B cell (primary cell): ENCODE results near the gene PLPP4. TPM values are rescaled to one million over a fixed set of nuclear protein-coding genes. Genes with fewer than 3 reads are reported as not detected.

ENCODE experiments used
- ATAC-seq: fragments of 200-7000 bp; cut with Tn5 transposase; one replicate; pipeline ENCODE4 v1.10.0; 2021; ENCODE audit warnings: low read depth, mild to moderate bottlenecking, moderate number of reproducible peaks, moderate library complexity
- CTCF ChIA-PET: fragments of 350-600 bp; sonication (Branson Sonifier 250); formaldehyde crosslinking; loops from one replicate; lab custom pipeline; 2021; ENCODE audit warnings: antibody characterized with exemption, inconsistent platforms; lab: Charles Lee
- POLR2A ChIA-PET: fragments of 350-600 bp; sonication (Branson Sonifier 250); formaldehyde crosslinking; loops from one replicate; lab custom pipeline; 2021; ENCODE audit warnings: antibody characterized with exemption; lab: Charles Lee
- DNase-seq: peaks from one replicate; pipeline ENCODE4 v3.0.0; 2013
- H2AFZ ChIP-seq: 2 replicates; pipeline ENCODE4 v1.6.1; 2012; ENCODE audit warnings: mild to moderate bottlenecking, low read depth, low read length; ENCODE audit not compliant: insufficient read depth, poor library complexity, severe bottlenecking
- H3K27ac ChIP-seq, 2 donors: 1 replicate in 1 of 2; 2 replicates in 1 of 2; pipeline ENCODE4 v1.5.1; 2012 to 2013; ENCODE audit warnings: low read length in 2 of 2, mild to moderate bottlenecking in 2 of 2, moderate library complexity in 1 of 2
- H3K27me3 ChIP-seq, 4 experiments: fragments of 200-600 bp in 1 of 4; sonication (generic) in 1 of 4; replicated peaks in 1 of 4; 1 replicate in 2 of 4; 2 replicates in 2 of 4; pipeline versions ENCODE4 v1.6.1 to v1.7.0; 2013 to 2016; ENCODE audit warnings: low read length in 3 of 4, mild to moderate bottlenecking in 2 of 4, mixed read lengths in 1 of 4, moderate library complexity in 1 of 4; ENCODE audit not compliant: insufficient read depth in 4 of 4, control insufficient read depth in 3 of 4; ENCODE audit errors: control extremely low read depth in 1 of 4
- H3K36me3 ChIP-seq, 2 experiments: replicated peaks in 1 of 2; 1 replicate in 1 of 2; 2 replicates in 1 of 2; pipeline versions ENCODE4 v1.6.1 to v1.7.1; 2013; ENCODE audit warnings: low read length in 1 of 2; ENCODE audit not compliant: insufficient read depth in 2 of 2, control insufficient read depth in 1 of 2; ENCODE audit errors: control extremely low read depth in 1 of 2, extremely low read depth in 1 of 2
- H3K4me1 ChIP-seq, 2 donors: fragments of 200-600 bp in 1 of 2; sonication (generic) in 1 of 2; 1 replicate in 1 of 2; 2 replicates in 1 of 2; pipeline versions ENCODE4 v1.5.1 to v1.6.1; 2013 to 2017; ENCODE audit warnings: low read length in 2 of 2; ENCODE audit not compliant: control insufficient read depth in 2 of 2, insufficient read depth in 2 of 2
- H3K4me2 ChIP-seq: replicated peaks from 2 replicates; pipeline ENCODE3; 2012; ENCODE audit warnings: mild to moderate bottlenecking, low read depth, low read length; ENCODE audit not compliant: poor library complexity, severe bottlenecking
- H3K4me3 ChIP-seq, 5 experiments: fragments of 200-600 bp in 1 of 5; sonication (generic) in 1 of 5; 1 replicate in 3 of 5; 2 replicates in 2 of 5; pipeline versions ENCODE4 v1.5.1 to v1.7.0; 2011 to 2016; ENCODE audit warnings: low read length in 4 of 5, mild to moderate bottlenecking in 4 of 5, low read depth in 2 of 5, control low read depth in 1 of 5, moderate library complexity in 1 of 5; ENCODE audit not compliant: insufficient read depth in 1 of 5; ENCODE audit errors: control extremely low read depth in 1 of 5, extremely low read depth in 1 of 5
- H3K79me2 ChIP-seq: fragments of 200-600 bp; sonication (generic); one replicate; pipeline ENCODE4 v1.6.0; 2016; ENCODE audit warnings: low read length; ENCODE audit not compliant: control insufficient read depth, insufficient read depth
- H3K9ac ChIP-seq: fragments of 200-600 bp; sonication (generic); 2 replicates; pipeline ENCODE4 v1.6.1; 2017; ENCODE audit warnings: mild to moderate bottlenecking, low read length, moderate library complexity
- H3K9me3 ChIP-seq, 3 donors: one replicate each; pipeline versions ENCODE4 v1.6.1 to v1.7.1; 2013; ENCODE audit warnings: low read length in 2 of 3; ENCODE audit not compliant: control insufficient read depth in 2 of 3, insufficient read depth in 1 of 3; ENCODE audit errors: control extremely low read depth in 1 of 3
- H4K20me1 ChIP-seq: 2 replicates; pipeline ENCODE4 v1.6.0; 2012; ENCODE audit warnings: mild to moderate bottlenecking, low read length; ENCODE audit not compliant: insufficient read depth, control insufficient read depth, poor library complexity, severe bottlenecking
- H3K27ac Mint-ChIP-seq: one replicate; pipeline ENCODE4 v1.8.0; 2021; ENCODE audit warnings: mixed read lengths
- H3K27me3 Mint-ChIP-seq: one replicate; pipeline ENCODE4 v1.8.0; 2021; ENCODE audit warnings: mixed read lengths
- H3K4me1 Mint-ChIP-seq: one replicate; pipeline ENCODE4 v1.8.0; 2021; ENCODE audit warnings: mixed read lengths
- H3K4me3 Mint-ChIP-seq: one replicate; pipeline ENCODE4 v1.8.0; 2021; ENCODE audit warnings: mixed read lengths
- H3K9me3 Mint-ChIP-seq: one replicate; pipeline ENCODE4 v1.8.0; 2022; ENCODE audit warnings: mixed read lengths; ENCODE audit not compliant: insufficient read depth
- EZH2 ChIP-seq: IDR thresholded peaks from 2 replicates; pipeline ENCODE4 v1.6.1; 2012; ENCODE audit warnings: borderline replicate concordance, low read depth, mild to moderate bottlenecking, moderate library complexity, low read length; ENCODE audit not compliant: insufficient read depth, poor library complexity, severe bottlenecking
- WGBS: methylation state at CpG from one replicate; pipeline ENCODE4 v1.1.5; 2013; ENCODE audit warnings: missing lambda C conversion rate; ENCODE audit not compliant: insufficient coverage; 5-methylcytosine and 5-hydroxymethylcytosine counted together
- intact Hi-C: fragments of 100-400 bp; cut with micrococcal nuclease; formaldehyde crosslinking; loops from one replicate; pipeline ENCODE4 v1.10.0; 2022
- polyA plus RNA-seq: library from polyadenylated mRNA; depleted of rRNA; stranded (reverse); fragments of >200 nt; gene quantifications from 2 replicates; pipeline ENCODE4 v1.2.3, GENCODE V29; 2012
- total RNA-seq, 2 donors: library from RNA; stranded (reverse); fragments of 120-200 nt in 1 of 2; gene quantifications; 1 replicate in 1 of 2; 2 replicates in 1 of 2; pipeline versions ENCODE4 v1.2.3 to v1.2.4, GENCODE V29; 2013 to 2022
- TF ChIP-seq, protein P1 (sequence below): fragments of 200-600 bp; IDR thresholded peaks from one replicate; pipeline ENCODE4 v1.8.0; 2022; ENCODE audit warnings: antibody characterized with exemption, mild to moderate bottlenecking

Gene PLPP4
- total and polyA plus RNA-seq, 2 donors (not counting 1 experiment from before 2014, with no cell fraction given): not detected

DNA sequence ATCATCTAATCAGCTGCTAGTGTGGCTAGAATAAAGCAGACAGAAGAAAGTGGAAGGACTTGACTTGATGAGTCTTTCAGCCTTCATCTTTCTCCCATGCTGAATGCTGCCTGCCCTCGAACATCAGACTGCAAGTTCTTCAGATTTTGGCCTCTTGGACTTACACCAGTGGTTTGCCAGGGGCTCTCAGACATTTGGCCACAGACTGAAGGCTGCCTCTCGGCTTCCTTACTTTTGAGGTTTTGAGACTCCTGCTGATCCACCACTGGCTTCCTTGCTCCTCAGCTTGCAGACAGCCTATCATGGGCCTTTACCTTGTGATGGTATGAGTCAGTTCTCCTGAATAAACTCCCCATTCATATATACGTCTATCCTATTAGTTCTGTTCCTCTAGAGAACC, 26.0 kb downstream of the PLPP4 start:
- CTCF ChIA-PET: no interaction called here

DNA sequence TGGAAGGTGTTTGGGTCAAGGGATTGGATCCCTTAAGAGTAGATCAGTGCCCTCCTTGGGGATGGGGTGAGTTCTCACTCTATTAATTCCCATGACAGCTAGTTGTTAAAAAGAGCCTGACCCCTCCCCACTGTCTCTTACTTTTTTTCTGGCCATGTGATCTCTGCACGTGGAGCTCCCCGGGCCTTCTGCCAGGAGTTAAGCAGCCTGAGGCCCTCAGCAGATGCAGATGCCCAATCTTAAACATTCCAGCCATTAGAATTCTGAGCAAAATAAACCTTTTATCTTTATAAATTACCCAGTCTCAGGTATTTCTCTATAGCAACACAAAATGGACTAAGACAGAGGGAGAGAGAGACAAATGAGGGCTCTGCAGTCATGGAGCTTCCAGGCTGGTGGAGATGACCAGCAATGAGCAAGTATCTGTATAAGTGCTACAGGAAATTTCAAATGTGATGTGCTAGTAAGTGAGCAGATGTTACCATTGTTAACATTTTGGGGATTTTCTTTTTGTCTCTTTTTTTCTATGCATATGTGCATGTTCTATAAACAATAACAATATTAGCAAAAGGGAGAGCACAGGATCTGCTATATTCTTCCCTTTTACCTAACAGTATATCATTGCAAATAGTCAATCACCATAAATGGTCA, 26.7 kb downstream of the PLPP4 start:
- intact Hi-C loops: no loop called here
- Histone ChIP-seq H3K36me3 (no peaks in the 10 kb centered on the region), H2AFZ (no peak overlapping the region), H3K27ac (no peak overlapping the region), H4K20me1 (no peaks in the 10 kb centered on the region), H3K9ac (no peak overlapping the region), H3K9me3 (peaks cover 0 to 4% (median 0%) of the 10 kb centered on the region in 3 donors), H3K27me3 (peaks cover 0 to 5% (median 0%) of the 10 kb centered on the region in 4 experiments), H3K79me2 (no peaks in the 10 kb centered on the region), H3K4me2 (no peak overlapping the region), H3K4me3 (no peak overlapping the region), H3K4me1 (no peaks in the 10 kb centered on the region)
- 100% methylated on average over 2 of the region's 2 CpGs for WGBS
- DNase-seq (no peak), ATAC-seq (no peak)
- peaks cover 19% of the 10 kb centered on the region for H3K27me3 Mint-ChIP-seq
- no peaks in the 10 kb centered on the region for H3K4me1 Mint-ChIP-seq
- H3K27ac Mint-ChIP-seq: no peak overlapping the region
- TF ChIP-seq, protein P1, sequence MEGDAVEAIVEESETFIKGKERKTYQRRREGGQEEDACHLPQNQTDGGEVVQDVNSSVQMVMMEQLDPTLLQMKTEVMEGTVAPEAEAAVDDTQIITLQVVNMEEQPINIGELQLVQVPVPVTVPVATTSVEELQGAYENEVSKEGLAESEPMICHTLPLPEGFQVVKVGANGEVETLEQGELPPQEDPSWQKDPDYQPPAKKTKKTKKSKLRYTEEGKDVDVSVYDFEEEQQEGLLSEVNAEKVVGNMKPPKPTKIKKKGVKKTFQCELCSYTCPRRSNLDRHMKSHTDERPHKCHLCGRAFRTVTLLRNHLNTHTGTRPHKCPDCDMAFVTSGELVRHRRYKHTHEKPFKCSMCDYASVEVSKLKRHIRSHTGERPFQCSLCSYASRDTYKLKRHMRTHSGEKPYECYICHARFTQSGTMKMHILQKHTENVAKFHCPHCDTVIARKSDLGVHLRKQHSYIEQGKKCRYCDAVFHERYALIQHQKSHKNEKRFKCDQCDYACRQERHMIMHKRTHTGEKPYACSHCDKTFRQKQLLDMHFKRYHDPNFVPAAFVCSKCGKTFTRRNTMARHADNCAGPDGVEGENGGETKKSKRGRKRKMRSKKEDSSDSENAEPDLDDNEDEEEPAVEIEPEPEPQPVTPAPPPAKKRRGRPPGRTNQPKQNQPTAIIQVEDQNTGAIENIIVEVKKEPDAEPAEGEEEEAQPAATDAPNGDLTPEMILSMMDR: no peak
- no peak for TF ChIP-seq EZH2
- H3K4me3 Mint-ChIP-seq: no peak overlapping the region
- POLR2A ChIA-PET: no interaction called here
- CTCF ChIA-PET: no interaction called here
- peaks cover 8% of the 10 kb centered on the region for H3K9me3 Mint-ChIP-seq

More for the DNA sequence above, 26.0 kb downstream of the PLPP4 start:
- Histone ChIP-seq H2AFZ (no peak overlapping the region), H3K4me2 (no peak overlapping the region), H4K20me1 (no peaks in the 10 kb centered on the region), H3K4me1 (no peaks in the 10 kb centered on the region), H3K79me2 (no peaks in the 10 kb centered on the region), H3K9me3 (peaks cover 0 to 4% (median 0%) of the 10 kb centered on the region in 3 donors), H3K27me3 (peaks cover 0 to 5% (median 0%) of the 10 kb centered on the region in 4 experiments), H3K36me3 (no peaks in the 10 kb centered on the region), H3K9ac (no peak overlapping the region), H3K27ac (no peak overlapping the region), H3K4me3 (no peak overlapping the region)
- Mint-ChIP-seq H3K9me3 (peaks cover 8% of the 10 kb centered on the region), H3K4me3 (no peak overlapping the region), H3K4me1 (no peaks in the 10 kb centered on the region), H3K27me3 (peaks cover 16% of the 10 kb centered on the region), H3K27ac (no peak overlapping the region)
- TF ChIP-seq EZH2: no peak
- TF ChIP-seq, protein P1: no peak
- 79% methylated on average over 2 of the region's 3 CpGs for WGBS
- no peak for DNase-seq
- ATAC-seq: no peak
- POLR2A ChIA-PET: no interaction called here
- intact Hi-C loops: no loop called here
